ENCODE measurements around the gene WIPF2.

Gene WIPF2

DNA sequence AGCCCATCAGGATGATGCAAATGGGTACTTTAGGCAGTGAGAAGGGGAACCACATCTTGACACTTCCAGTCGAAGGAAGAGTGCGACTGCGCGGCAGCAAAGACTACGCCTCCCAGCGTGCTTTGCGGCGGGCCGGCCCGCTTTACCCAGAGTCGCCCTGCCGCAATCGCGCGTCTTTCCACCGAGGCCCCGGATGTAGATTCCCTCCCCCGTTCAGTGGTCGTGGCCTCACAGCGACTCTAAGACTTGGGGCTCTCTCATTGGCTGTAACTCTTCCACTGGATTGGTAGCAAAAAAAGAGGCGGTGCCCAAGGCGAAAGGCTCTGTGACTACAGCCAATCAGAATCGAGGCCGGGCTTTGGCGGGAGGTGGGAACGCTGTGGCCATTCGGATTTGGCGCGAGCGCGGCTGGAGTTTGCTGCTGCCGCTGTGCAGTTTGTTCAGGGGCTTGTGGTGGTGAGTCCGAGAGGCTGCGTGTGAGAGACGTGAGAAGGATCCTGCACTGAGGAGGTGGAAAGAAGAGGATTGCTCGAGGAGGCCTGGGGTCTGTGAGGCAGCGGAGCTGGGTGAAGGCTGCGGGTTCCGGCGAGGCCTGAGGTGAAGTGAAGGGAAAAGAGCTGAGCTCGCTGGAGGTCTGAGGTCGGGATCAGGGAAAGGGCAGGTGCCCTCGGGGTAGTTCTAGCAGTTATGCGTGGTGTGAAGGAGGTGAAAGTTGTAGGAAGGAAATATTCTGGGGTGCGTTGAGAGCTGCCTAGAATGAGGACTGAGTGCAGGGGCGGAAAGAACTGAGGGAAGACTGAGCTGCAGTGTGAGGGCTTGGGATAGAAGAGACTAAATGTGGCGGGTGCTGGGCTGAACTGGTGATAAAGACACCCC lies 68.6 kb downstream of the WIPF2 start, which contains the start of gene CDC6:
Gene CDC6 (plus strand): TSS at position 386 of the 876 bp plus-strand sequence. CDS start 1,542 bp downstream, outside the sequence.
- Histone ChIP-seq H4K20me1 (ENCODE audit: insufficient read depth, low read length) (peaks cover 21% of the 10 kb centered on the region; the same call in 1 of the 2 replicates), H3K27ac (ENCODE audit: low read length) (peak within 1 kb of the TSS; percentile 98)
- ATAC-seq (ENCODE audit: insufficient read depth, low read depth), result peak; percentile 95

GRCh38 chr17:40290629-40291280 lies 71.7 kb downstream of the WIPF2 start:
- Histone ChIP-seq H3K4me3 (ENCODE audit: low read depth in 1 of 2, low read length in 2 of 2) (peak overlapping the region in 1 of 2 experiments; percentile 21; a peak in 1 of 4 replicates), H2AFZ (ENCODE audit: low read depth, low read length) (no peak overlapping the region), H4K20me1 (ENCODE audit: insufficient read depth, low read length) (peaks cover 30% of the 10 kb centered on the region; the same call in 1 of the 2 replicates), H3K27me3 (ENCODE audit: insufficient read depth, low read length, poor library complexity) (no peaks in the 10 kb centered on the region), H3K27ac (ENCODE audit: low read length) (no peak overlapping the region), H3K79me2 (ENCODE audit: insufficient read depth, low read length) (peaks cover 62% of the 10 kb centered on the region), H3K9ac (ENCODE audit: low read depth, low read length) (peak overlapping the region; percentile 1; the same call in 1 of the 2 replicates), H3K4me2 (ENCODE audit: insufficient read depth, low read length) (peak overlapping the region; percentile 79), H3K4me1 (ENCODE audit: insufficient read depth, low read length) (peaks cover 57% of the 10 kb centered on the region), H3K36me3 (ENCODE audit: insufficient read depth, low read length) (peaks cover 70% of the 10 kb centered on the region), H3K9me3 (ENCODE audit: insufficient read depth, low read length, severe bottlenecking) (no peaks in the 10 kb centered on the region)
- TF ChIP-seq, protein P1, sequence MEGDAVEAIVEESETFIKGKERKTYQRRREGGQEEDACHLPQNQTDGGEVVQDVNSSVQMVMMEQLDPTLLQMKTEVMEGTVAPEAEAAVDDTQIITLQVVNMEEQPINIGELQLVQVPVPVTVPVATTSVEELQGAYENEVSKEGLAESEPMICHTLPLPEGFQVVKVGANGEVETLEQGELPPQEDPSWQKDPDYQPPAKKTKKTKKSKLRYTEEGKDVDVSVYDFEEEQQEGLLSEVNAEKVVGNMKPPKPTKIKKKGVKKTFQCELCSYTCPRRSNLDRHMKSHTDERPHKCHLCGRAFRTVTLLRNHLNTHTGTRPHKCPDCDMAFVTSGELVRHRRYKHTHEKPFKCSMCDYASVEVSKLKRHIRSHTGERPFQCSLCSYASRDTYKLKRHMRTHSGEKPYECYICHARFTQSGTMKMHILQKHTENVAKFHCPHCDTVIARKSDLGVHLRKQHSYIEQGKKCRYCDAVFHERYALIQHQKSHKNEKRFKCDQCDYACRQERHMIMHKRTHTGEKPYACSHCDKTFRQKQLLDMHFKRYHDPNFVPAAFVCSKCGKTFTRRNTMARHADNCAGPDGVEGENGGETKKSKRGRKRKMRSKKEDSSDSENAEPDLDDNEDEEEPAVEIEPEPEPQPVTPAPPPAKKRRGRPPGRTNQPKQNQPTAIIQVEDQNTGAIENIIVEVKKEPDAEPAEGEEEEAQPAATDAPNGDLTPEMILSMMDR (IDR thresholded peaks at IDR 0.05; ENCODE audit: borderline replicate concordance, extremely low read depth, low read length, poor library complexity, severe bottlenecking), result peak; percentile 64
- TF ChIP-seq EZH2 (IDR thresholded peaks at IDR 0.05; ENCODE audit: borderline replicate concordance, low read depth, low read length, severe bottlenecking), result no peak
- DNase-seq (peak; percentile 32), ATAC-seq (ENCODE audit: insufficient read depth, low read depth) (no peak)

More for the DNA sequence above, 68.6 kb downstream of the WIPF2 start, which contains the start of gene CDC6:
- peak; percentile 100 for DNase-seq
- H3K79me2 ChIP-seq (ENCODE audit: insufficient read depth, low read length), result peaks cover 44% of the 10 kb centered on the region
- peak within 1 kb of the TSS; percentile 92 for H3K4me2 ChIP-seq (ENCODE audit: insufficient read depth, low read length)
- H3K36me3 ChIP-seq (ENCODE audit: insufficient read depth, low read length), result peaks cover 40% of the 10 kb centered on the region
- peak within 1 kb of the TSS; percentile 96 for H2AFZ ChIP-seq (ENCODE audit: low read depth, low read length)
- peaks cover 44% of the 10 kb centered on the region for H3K4me1 ChIP-seq (ENCODE audit: insufficient read depth, low read length)
- H3K9ac ChIP-seq (ENCODE audit: low read depth, low read length), result peak within 1 kb of the TSS; percentile 98
- no peak for TF ChIP-seq EZH2 (IDR thresholded peaks at IDR 0.05; ENCODE audit: borderline replicate concordance, low read depth, low read length, severe bottlenecking)
- TF ChIP-seq, protein P1 (IDR thresholded peaks at IDR 0.05; ENCODE audit: borderline replicate concordance, extremely low read depth, low read length, poor library complexity, severe bottlenecking), result no peak
- H3K4me3 ChIP-seq (ENCODE audit: low read depth in 1 of 2, low read length in 2 of 2), result peak within 1 kb of the TSS; percentile 92 to 96
- no peaks in the 10 kb centered on the region for H3K9me3 ChIP-seq (ENCODE audit: insufficient read depth, low read length, severe bottlenecking)
- no peaks in the 10 kb centered on the region for H3K27me3 ChIP-seq (ENCODE audit: insufficient read depth, low read length, poor library complexity)

DNA sequence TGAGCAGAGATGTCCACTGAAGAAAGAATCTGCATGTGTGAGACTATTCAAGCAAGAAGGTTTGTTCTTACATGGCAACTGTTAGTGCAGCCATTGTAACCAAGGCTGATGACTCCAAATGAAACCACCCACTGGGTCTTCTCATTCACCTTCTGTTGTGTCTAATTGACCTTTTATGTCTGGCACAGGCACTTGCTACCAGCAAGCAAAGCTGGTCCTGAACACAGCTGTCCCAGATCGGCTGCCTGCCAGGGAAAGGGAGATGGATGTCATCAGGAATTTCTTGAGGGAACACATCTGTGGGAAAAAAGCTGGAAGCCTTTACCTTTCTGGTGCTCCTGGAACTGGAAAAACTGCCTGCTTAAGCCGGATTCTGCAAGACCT lies 72.2 kb downstream of the WIPF2 start:
- Histone ChIP-seq H4K20me1 (ENCODE audit: insufficient read depth, low read length) (peaks cover 32% of the 10 kb centered on the region; the same call in 1 of the 2 replicates), H3K4me2 (ENCODE audit: insufficient read depth, low read length) (peak overlapping the region; percentile 79; the same call in 1 of the 2 replicates), H3K9ac (ENCODE audit: low read depth, low read length) (peak overlapping the region; percentile 1; the same call in 1 of the 2 replicates), H3K79me2 (ENCODE audit: insufficient read depth, low read length) (peaks cover 67% of the 10 kb centered on the region), H3K36me3 (ENCODE audit: insufficient read depth, low read length) (peaks cover 75% of the 10 kb centered on the region), H3K4me1 (ENCODE audit: insufficient read depth, low read length) (peaks cover 57% of the 10 kb centered on the region), H3K27ac (ENCODE audit: low read length) (no peak overlapping the region), H3K4me3 (ENCODE audit: low read depth in 1 of 2, low read length in 2 of 2) (peak overlapping the region in 1 of 2 experiments; percentile 7; a peak in 1 of 4 replicates), H3K9me3 (ENCODE audit: insufficient read depth, low read length, severe bottlenecking) (no peaks in the 10 kb centered on the region), H3K27me3 (ENCODE audit: insufficient read depth, low read length, poor library complexity) (no peaks in the 10 kb centered on the region), H2AFZ (ENCODE audit: low read depth, low read length) (no peak overlapping the region)
- TF ChIP-seq, protein P1 (IDR thresholded peaks at IDR 0.05; ENCODE audit: borderline replicate concordance, extremely low read depth, low read length, poor library complexity, severe bottlenecking), result no peak
- no peak for TF ChIP-seq EZH2 (IDR thresholded peaks at IDR 0.05; ENCODE audit: borderline replicate concordance, low read depth, low read length, severe bottlenecking)
- DNase-seq (no peak), ATAC-seq (ENCODE audit: insufficient read depth, low read depth) (no peak)
